GM23338 (cell line): ENCODE data around the gene SNX9. TPM values are rescaled to one million over a fixed set of nuclear protein-coding genes. Genes with fewer than 3 reads are reported as not detected.

Source experiments
- ATAC-seq: fragments of 200-7000 bp; cut with Tn5 transposase; 3 replicates; pipeline ENCODE4 v1.9.1; 2020
- DNase-seq: peaks from one replicate; pipeline ENCODE4 v3.0.0-alpha.2; 2015; ENCODE audit warnings: low spot score
- H2AFZ ChIP-seq: fragments of 200-600 bp; sonication (generic); 2 replicates; pipeline ENCODE4 v1.8.0; 2016; ENCODE audit warnings: antibody characterized with exemption, mild to moderate bottlenecking, moderate library complexity
- H3F3A ChIP-seq: fragments of 200-600 bp; sonication (generic); replicated peaks from 2 replicates; pipeline ENCODE4 v1.8.0; 2017; ENCODE audit warnings: antibody characterized with exemption, mixed run types, low read depth
- H3K27ac ChIP-seq: fragments of 200-600 bp; sonication (generic); 2 replicates; pipeline ENCODE4 v1.6.1; 2016; ENCODE audit warnings: low read depth
- H3K27me3 ChIP-seq: fragments of 200-600 bp; sonication (generic); 2 replicates; pipeline ENCODE4 v1.8.0; 2016; ENCODE audit warnings: mild to moderate bottlenecking, mixed run types, moderate library complexity; ENCODE audit not compliant: insufficient read depth
- H3K36me3 ChIP-seq: fragments of 200-600 bp; sonication (generic); 2 replicates; pipeline ENCODE4 v1.8.0; 2016; ENCODE audit warnings: mild to moderate bottlenecking; ENCODE audit not compliant: insufficient read depth
- H3K4me1 ChIP-seq: fragments of 200-600 bp; sonication (generic); 2 replicates; pipeline ENCODE4 v1.8.0; 2016; ENCODE audit warnings: mild to moderate bottlenecking, moderate library complexity; ENCODE audit not compliant: insufficient read depth
- H3K4me2 ChIP-seq: fragments of 200-600 bp; sonication (generic); 2 replicates; pipeline ENCODE4 v1.7.1; 2017; ENCODE audit warnings: mixed run types
- H3K4me3 ChIP-seq: fragments of 200-600 bp; sonication (generic); 2 replicates; pipeline ENCODE4 v1.6.1; 2016; ENCODE audit warnings: mixed run types
- H3K79me2 ChIP-seq: fragments of 200-600 bp; sonication (generic); replicated peaks from 2 replicates; pipeline ENCODE4 v1.8.0; 2017; ENCODE audit warnings: mild to moderate bottlenecking; ENCODE audit not compliant: insufficient read depth
- H3K9me2 ChIP-seq: fragments of 200-600 bp; sonication (generic); 2 replicates; pipeline ENCODE4 v1.8.0; 2017; ENCODE audit not compliant: insufficient read depth
- H4K20me1 ChIP-seq: fragments of 200-600 bp; sonication (generic); replicated peaks from 2 replicates; pipeline ENCODE4 v1.8.0; 2017; ENCODE audit warnings: mild to moderate bottlenecking; ENCODE audit not compliant: insufficient read depth
- H3K27ac Mint-ChIP-seq: 2 replicates; pipeline ENCODE4 v1.8.0; 2020; ENCODE audit warnings: inconsistent platforms, mild to moderate bottlenecking, moderate library complexity, mixed read lengths
- H3K27me3 Mint-ChIP-seq: 3 replicates; pipeline ENCODE4 v1.8.0; 2022; ENCODE audit warnings: low read depth, mild to moderate bottlenecking, moderate library complexity, mixed read lengths, inconsistent platforms; ENCODE audit not compliant: insufficient read depth, poor library complexity
- H3K36me3 Mint-ChIP-seq: 3 replicates; pipeline ENCODE4 v1.8.0; 2021; ENCODE audit warnings: low read depth, mild to moderate bottlenecking, inconsistent platforms, moderate library complexity, mixed read lengths
- H3K4me1 Mint-ChIP-seq: 3 replicates; pipeline ENCODE4 v1.8.0; 2020; ENCODE audit warnings: mild to moderate bottlenecking, inconsistent platforms, mixed read lengths
- H3K4me3 Mint-ChIP-seq: 3 replicates; pipeline ENCODE4 v1.8.0; 2021; ENCODE audit warnings: moderate library complexity, mild to moderate bottlenecking, inconsistent platforms, mixed read lengths
- H3K9me3 Mint-ChIP-seq: 3 replicates; pipeline ENCODE4 v1.8.0; 2020; ENCODE audit warnings: moderate library complexity, mild to moderate bottlenecking, inconsistent platforms, mixed read lengths
- CREB1 ChIP-seq: fragments of 250-450 bp; sonication (Bioruptor Pico); IDR thresholded peaks from 2 replicates; pipeline ENCODE4 v1.5.0; 2020; ENCODE audit warnings: low read depth, mild to moderate bottlenecking, moderate library complexity
- EZH2 ChIP-seq: fragments of 200-600 bp; sonication (generic); IDR thresholded peaks from one replicate; pipeline ENCODE4 v1.8.0; 2017; ENCODE audit warnings: antibody characterized with exemption, mild to moderate bottlenecking, low read depth; ENCODE audit not compliant: unreplicated experiment
- EZH2phosphoT487 ChIP-seq: fragments of 200-600 bp; sonication (generic); IDR thresholded peaks from one replicate; pipeline ENCODE4 v1.8.1; 2018; ENCODE audit warnings: antibody characterized with exemption; ENCODE audit not compliant: unreplicated experiment
- JUNB ChIP-seq: IDR thresholded peaks from one replicate; pipeline ENCODE4 v1.6.1; 2016; ENCODE audit warnings: antibody characterized with exemption; ENCODE audit not compliant: unreplicated experiment
- NANOG ChIP-seq: IDR thresholded peaks from 2 replicates; pipeline ENCODE4 v1.6.1; 2016; ENCODE audit warnings: antibody characterized with exemption, borderline replicate concordance
- POLR2AphosphoS5 ChIP-seq: IDR thresholded peaks from 2 replicates; pipeline ENCODE4 v1.6.1; 2016; ENCODE audit warnings: antibody characterized with exemption, low read depth
- REST ChIP-seq: IDR thresholded peaks from one replicate; pipeline ENCODE4 v1.6.1; 2018; ENCODE audit warnings: antibody characterized with exemption; ENCODE audit not compliant: unreplicated experiment
- STAT1 ChIP-seq: IDR thresholded peaks from one replicate; pipeline ENCODE4 v1.6.1; 2016; ENCODE audit warnings: antibody characterized with exemption; ENCODE audit not compliant: unreplicated experiment
- ZNF114 ChIP-seq: fragments of 250-450 bp; sonication (Bioruptor Pico); IDR thresholded peaks from 2 replicates; pipeline ENCODE4 v1.5.0; 2020; ENCODE audit warnings: mild to moderate bottlenecking, moderate library complexity
- ZNF331 ChIP-seq: fragments of 250-450 bp; sonication (Bioruptor Pico); IDR thresholded peaks from 2 replicates; pipeline ENCODE4 v1.5.0; 2020; ENCODE audit warnings: low read depth, mild to moderate bottlenecking, moderate library complexity
- ZNF462 ChIP-seq: fragments of 250-450 bp; sonication (Bioruptor Pico); IDR thresholded peaks from 2 replicates; pipeline ENCODE4 v1.5.0; 2020; ENCODE audit warnings: mild to moderate bottlenecking, moderate library complexity
- polyA plus RNA-seq: library from polyadenylated mRNA; unstranded; fragments of >200 nt; fragmentation: Nextera tagmentation; extraction: Ambion mirVana; gene quantifications from 2 replicates; pipeline ENCODE4 v1.2.1, GENCODE V29; 2016
- total RNA-seq: library from RNA; depleted of rRNA; stranded (reverse); fragments of >200 nt; shearing (Covaris generic); gene quantifications from 2 replicates; pipeline ENCODE4 v1.2.3, GENCODE V29; 2014

SNX9 gene
- total and polyA plus RNA-seq, 2 experiments from 2014 or later: 18.4 to 23.3 TPM

GRCh38 chr6:157925771-157926170 lies 102.7 kb downstream of the SNX9 start (continued):
- TF ChIP-seq ZNF462 (no peak), STAT1 (no peak), NANOG (no peak), JUNB (no peak)

GRCh38 chr6:157927011-157927410 lies 104.0 kb downstream of the SNX9 start:
- no peak for DNase-seq
- no peak for ATAC-seq
- Histone ChIP-seq H3K9me2 (no peaks in the 10 kb centered on the region), H3K79me2 (no peaks in the 10 kb centered on the region), H3F3A (no peaks in the 10 kb centered on the region), H3K4me3 (no peak overlapping the region), H2AFZ (no peak overlapping the region), H3K27me3 (no peaks in the 10 kb centered on the region), H3K27ac (no peak overlapping the region), H3K4me2 (no peak overlapping the region), H3K4me1 (peaks cover 20% of the 10 kb centered on the region), H3K36me3 (peaks cover 16% of the 10 kb centered on the region; the same call in 1 of the 2 replicates), H4K20me1 (no peaks in the 10 kb centered on the region; the same call in 1 of the 2 replicates)
- no peaks in the 10 kb centered on the region for H3K27me3 Mint-ChIP-seq
- peaks cover 25% of the 10 kb centered on the region for H3K4me1 Mint-ChIP-seq
- no peak overlapping the region for H3K4me3 Mint-ChIP-seq
- H3K27ac Mint-ChIP-seq: no peak overlapping the region
- peaks cover 58% of the 10 kb centered on the region for H3K36me3 Mint-ChIP-seq
- H3K9me3 Mint-ChIP-seq: no peaks in the 10 kb centered on the region
- TF ChIP-seq CREB1 (CRISPR knock-in tag) (no peak), EZH2phosphoT487 (no peak), ZNF114 (no peak), REST (no peak), POLR2AphosphoS5 (no peak), JUNB (no peak), NANOG (no peak), ZNF331 (no peak), EZH2 (no peak)
